CD4-positive, alpha-beta memory T cell (primary cell): ENCODE measurements around the gene CYBRD1. TPM values are rescaled to one million over a fixed set of nuclear protein-coding genes. Genes with fewer than 3 reads are reported as not detected.
A peak's percentile ranks its signal among the peaks of the same experiment; 100 is the strongest.

Source experiments
- CTCF ChIA-PET: fragments of 350-600 bp; sonication (Branson Sonifier 250); formaldehyde crosslinking; loops from one replicate; lab custom pipeline; 2021; ENCODE audit warnings: inconsistent platforms; ENCODE audit not compliant: partially characterized antibody; lab: Charles Lee
- POLR2A ChIA-PET: fragments of 350-600 bp; sonication (Branson Sonifier 250); formaldehyde crosslinking; loops from one replicate; lab custom pipeline; 2021; ENCODE audit not compliant: partially characterized antibody; lab: Charles Lee
- DNase-seq, 5 donors: peaks; one replicate each; pipeline versions ENCODE4 v3.0.0 to v3.0.0-alpha.2; 2020 to 2022; ENCODE audit warnings: mixed read lengths in 1 of 5
- H3K27ac ChIP-seq: one replicate; pipeline ENCODE4 v1.7.0; 2013; ENCODE audit warnings: low read depth, low read length
- H3K27me3 ChIP-seq: 2 replicates; pipeline ENCODE4 v1.7.0; 2013; ENCODE audit warnings: mild to moderate bottlenecking, low read length, moderate library complexity; ENCODE audit not compliant: insufficient read depth
- H3K36me3 ChIP-seq: 2 replicates; pipeline ENCODE4 v1.7.0; 2013; ENCODE audit warnings: mild to moderate bottlenecking, low read length, moderate library complexity; ENCODE audit not compliant: insufficient read depth
- H3K4me1 ChIP-seq: 2 replicates; pipeline ENCODE4 v1.7.0; 2013; ENCODE audit warnings: mild to moderate bottlenecking, low read length, moderate library complexity; ENCODE audit not compliant: insufficient read depth
- H3K4me3 ChIP-seq, 2 donors: one replicate each; pipeline ENCODE4 v1.7.0; 2013; ENCODE audit warnings: low read length in 2 of 2, mild to moderate bottlenecking in 1 of 2
- H3K9me3 ChIP-seq, 2 donors: one replicate each; pipeline ENCODE4 v1.7.0; 2013; ENCODE audit warnings: low read length in 2 of 2, control low read depth in 1 of 2; ENCODE audit not compliant: control insufficient read depth in 1 of 2
- H3K27ac Mint-ChIP-seq, 7 donors: one replicate each; pipeline ENCODE4 v1.8.0; 2020 to 2021; ENCODE audit warnings: mixed read lengths in 7 of 7, mild to moderate bottlenecking in 6 of 7, inconsistent platforms in 3 of 7, moderate library complexity in 3 of 7
- H3K27me3 Mint-ChIP-seq, 2 donors: one replicate each; pipeline ENCODE4 v1.8.0; 2020 to 2021; ENCODE audit warnings: mixed read lengths in 2 of 2
- H3K36me3 Mint-ChIP-seq, 2 donors: one replicate each; pipeline ENCODE4 v1.8.0; 2020 to 2021; ENCODE audit warnings: mixed read lengths in 2 of 2, inconsistent platforms in 1 of 2, mild to moderate bottlenecking in 1 of 2
- H3K4me1 Mint-ChIP-seq, 4 donors: one replicate each; pipeline ENCODE4 v1.8.0; 2020 to 2021; ENCODE audit warnings: mixed read lengths in 4 of 4, mild to moderate bottlenecking in 1 of 4
- H3K4me3 Mint-ChIP-seq, 8 donors: one replicate each; pipeline ENCODE4 v1.8.0; 2020 to 2021; ENCODE audit warnings: mixed read lengths in 8 of 8, mild to moderate bottlenecking in 7 of 8, moderate library complexity in 6 of 8, inconsistent platforms in 3 of 8
- H3K9me3 Mint-ChIP-seq, 8 donors: one replicate each; pipeline ENCODE4 v1.8.0; 2020 to 2021; ENCODE audit warnings: mixed read lengths in 8 of 8, mild to moderate bottlenecking in 5 of 8, inconsistent platforms in 3 of 8, moderate library complexity in 1 of 8
- intact Hi-C: fragments of 100-400 bp; cut with micrococcal nuclease; formaldehyde crosslinking; loops from one replicate; pipeline ENCODE4 v1.15.1; 2023
- polyA plus RNA-seq, 2 donors: library from polyadenylated mRNA; unstranded; fragments of 300-500 nt; fragmentation: Illumina TruSeq; gene quantifications; one replicate each; pipeline ENCODE4 v1.2.3, GENCODE V29; 2021
- total RNA-seq, 2 experiments: library from RNA; stranded (reverse); gene quantifications; one replicate each; pipeline ENCODE4 v1.2.3, GENCODE V29; 2021

The CYBRD1 gene
- total and polyA plus RNA-seq, 4 experiments from 2014 or later: 0.59 to 1.6 (median 0.87) TPM

- Histone ChIP-seq H3K9me3 (no peaks in the 10 kb centered on the region), H3K27me3 (no peaks in the 10 kb centered on the region), H3K36me3 (no peaks in the 10 kb centered on the region), H3K4me1 (no peaks in the 10 kb centered on the region), H3K4me3 (no peak overlapping the region), H3K27ac (no peak overlapping the region)
- Mint-ChIP-seq H3K36me3 (no peaks in the 10 kb centered on the region), H3K27me3 (peaks cover 0 to 9% of the 10 kb centered on the region in 2 donors), H3K9me3 (peaks cover 0 to 7% (median 2%) of the 10 kb centered on the region in 8 donors), H3K27ac (no peak overlapping the region), H3K4me3 (no peak overlapping the region), H3K4me1 (peaks cover 0 to 4% (median 2%) of the 10 kb centered on the region in 4 donors)
- ChIA-PET CTCF (interaction anchor here (0.7 kb wide), 1 partner anchor 16 kb away, joined by 3 read pairs; no protein-coding TSS in a partner anchor), POLR2A (no interaction called here)
- no peak for DNase-seq
- intact Hi-C loops: no loop called here
These were observed 73.2 kb downstream of the CYBRD1 start for GRCh38 chr2:171595456-171595855.

GRCh38 chr2:171595896-171596295 lies 73.6 kb downstream of the CYBRD1 start:
- ChIA-PET CTCF (interaction anchor here (0.7 kb wide), 1 partner anchor 16 kb away, joined by 3 read pairs; no protein-coding TSS in a partner anchor), POLR2A (no interaction called here)
- Histone ChIP-seq H3K4me1 (no peaks in the 10 kb centered on the region), H3K4me3 (no peak overlapping the region), H3K36me3 (no peaks in the 10 kb centered on the region), H3K9me3 (no peaks in the 10 kb centered on the region), H3K27ac (no peak overlapping the region), H3K27me3 (no peaks in the 10 kb centered on the region)
- intact Hi-C loops: no loop called here
- Mint-ChIP-seq H3K4me3 (no peak overlapping the region), H3K27ac (peak overlapping the region in 1 of 7 donors; percentile 11), H3K27me3 (peaks cover 0 to 9% of the 10 kb centered on the region in 2 donors), H3K36me3 (no peaks in the 10 kb centered on the region), H3K4me1 (peaks cover 0 to 4% (median 2%) of the 10 kb centered on the region in 4 donors), H3K9me3 (peaks cover 0 to 4% (median 0%) of the 10 kb centered on the region in 8 donors)
- no peak for DNase-seq

DNA sequence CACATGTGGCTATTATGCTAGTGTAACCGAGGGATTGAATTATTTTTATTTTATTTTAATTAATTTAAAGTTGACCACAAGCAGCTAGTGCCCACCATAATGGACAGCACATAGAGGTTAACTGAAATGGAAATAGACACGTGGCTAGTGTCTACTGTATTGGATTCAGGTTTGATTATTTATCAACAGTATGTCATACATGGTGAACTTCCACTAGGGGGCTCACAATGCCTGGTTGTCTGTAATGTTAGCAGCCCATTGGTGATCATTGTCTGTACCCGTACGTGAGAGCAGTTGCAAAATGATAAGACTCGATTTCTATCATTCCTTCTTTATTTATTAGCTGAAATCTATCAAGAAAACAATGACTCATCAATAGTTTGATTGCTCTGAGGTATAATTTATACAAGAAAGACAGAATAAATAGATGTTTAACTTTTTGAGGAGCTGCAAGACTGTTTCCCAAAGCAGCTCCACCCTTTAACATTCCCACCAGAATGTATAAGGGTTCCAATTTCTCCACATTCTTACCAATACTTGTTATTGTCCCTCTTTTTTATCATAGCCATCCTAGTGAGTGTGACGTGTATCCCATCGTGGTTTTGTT lies 76.5 kb downstream of the CYBRD1 start:
- H3K27ac Mint-ChIP-seq: no peak overlapping the region
- DNase-seq: peak; percentile 44 to 60 (median 54)

GRCh38 chr2:171600126-171600525 lies 77.9 kb downstream of the CYBRD1 start:
- H3K4me3 Mint-ChIP-seq: no peak overlapping the region
- DNase-seq: no peak
- no peaks in the 10 kb centered on the region for H3K27me3 ChIP-seq
- no peaks in the 10 kb centered on the region for H3K36me3 Mint-ChIP-seq
- H3K4me3 ChIP-seq: no peak overlapping the region
- H3K27ac Mint-ChIP-seq: no peak overlapping the region
- H3K9me3 ChIP-seq: no peaks in the 10 kb centered on the region
- H3K4me1 ChIP-seq: no peaks in the 10 kb centered on the region
- CTCF ChIA-PET: interaction anchor here (0.7 to 4.4 kb wide), 8 partner anchors 11 to 884 kb away, joined by 3 to 30 read pairs (median 5); no protein-coding TSS in a partner anchor
- no peak overlapping the region for H3K27ac ChIP-seq
- no peaks in the 10 kb centered on the region for H3K9me3 Mint-ChIP-seq
- intact Hi-C loops: no loop called here
- peaks cover 0 to 4% (median 2%) of the 10 kb centered on the region in 4 donors for H3K4me1 Mint-ChIP-seq
- peaks cover 0 to 5% of the 10 kb centered on the region in 2 donors for H3K27me3 Mint-ChIP-seq
- POLR2A ChIA-PET: interaction anchor here (0.5 kb wide), 1 partner anchor 75 kb away, joined by 3 read pairs; no protein-coding TSS in a partner anchor
- no peaks in the 10 kb centered on the region for H3K36me3 ChIP-seq

More for the DNA sequence above, 76.5 kb downstream of the CYBRD1 start:
- H3K4me1 Mint-ChIP-seq: peaks cover 0 to 4% (median 2%) of the 10 kb centered on the region in 4 donors
- no peaks in the 10 kb centered on the region for H3K4me1 ChIP-seq
- no peak overlapping the region for H3K27ac ChIP-seq
- H3K27me3 Mint-ChIP-seq: peaks cover 0 to 2% of the 10 kb centered on the region in 2 donors
- no peak overlapping the region for H3K4me3 ChIP-seq
- CTCF ChIA-PET: interaction anchor here (0.7 to 4.4 kb wide), 14 partner anchors 9 to 995 kb away, joined by 3 to 30 read pairs (median 4); no protein-coding TSS in a partner anchor
- peak overlapping the region in 1 of 8 donors; percentile 47 for H3K4me3 Mint-ChIP-seq
- POLR2A ChIA-PET: no interaction called here
- no peaks in the 10 kb centered on the region for H3K9me3 ChIP-seq
- H3K27me3 ChIP-seq: no peaks in the 10 kb centered on the region
- no peaks in the 10 kb centered on the region for H3K36me3 ChIP-seq
- H3K9me3 Mint-ChIP-seq: no peaks in the 10 kb centered on the region
- H3K36me3 Mint-ChIP-seq: no peaks in the 10 kb centered on the region
- intact Hi-C loops: loop anchor here (1.0 to 2.0 kb wide), 5 partner anchors 506 to 1111 kb away; no protein-coding TSS in a partner anchor

DNA sequence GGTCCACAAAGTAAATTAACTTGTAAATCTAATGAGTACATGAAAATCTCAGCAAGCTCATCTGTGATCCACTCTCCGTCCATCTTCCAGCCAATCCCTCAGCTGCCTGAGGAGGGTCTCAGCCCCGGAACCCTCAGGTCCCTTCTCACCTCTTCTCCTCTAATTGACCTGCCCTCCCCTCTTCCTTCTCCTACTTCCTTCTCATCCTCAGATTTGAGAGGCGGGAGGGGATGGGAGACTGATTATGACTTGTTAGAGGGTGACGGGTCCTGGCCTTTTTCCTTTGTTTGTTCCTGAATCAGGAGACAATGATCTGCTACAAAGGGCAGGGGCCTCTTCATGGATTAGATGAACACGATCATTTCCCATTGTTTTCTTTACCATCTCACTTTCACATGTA lies 80.1 kb downstream of the CYBRD1 start:
- intact Hi-C loops: no loop called here

More for the DNA sequence above, 80.1 kb downstream of the CYBRD1 start:
- ChIA-PET CTCF (interaction anchor here (0.6 to 2.6 kb wide), 4 partner anchors 14 to 513 kb away, joined by 3 to 9 read pairs (median 3); no protein-coding TSS in a partner anchor), POLR2A (no interaction called here)
- Histone ChIP-seq H3K4me3 (no peak overlapping the region), H3K9me3 (no peaks in the 10 kb centered on the region), H3K36me3 (no peaks in the 10 kb centered on the region), H3K4me1 (no peaks in the 10 kb centered on the region), H3K27me3 (no peaks in the 10 kb centered on the region), H3K27ac (no peak overlapping the region)
- DNase-seq: no peak
- Mint-ChIP-seq H3K4me1 (peaks cover 0 to 4% (median 2%) of the 10 kb centered on the region in 4 donors), H3K4me3 (no peak overlapping the region), H3K36me3 (no peaks in the 10 kb centered on the region), H3K9me3 (no peaks in the 10 kb centered on the region), H3K27me3 (peaks cover 3 to 5% of the 10 kb centered on the region in 2 donors), H3K27ac (no peak overlapping the region)

Other genes with a start within 250 kb of the CYBRD1 start
- gene METTL8, start 88.5 kb upstream of the CYBRD1 start, total RNA-seq: 10 to 100 TPM; 17.5 to 19.2 TPM
- gene METTL8, start 88.5 kb upstream of the CYBRD1 start, polyA plus RNA-seq: 10 to 100 TPM; 11.2 to 22.1 TPM
- gene DCAF17, start 88.2 kb upstream of the CYBRD1 start, total RNA-seq: 10 to 100 TPM; 26.6 to 30.3 TPM
- 10 to 100 TPM; 11.3 to 12.3 TPM for gene DCAF17, start 88.2 kb upstream of the CYBRD1 start, polyA plus RNA-seq
- gene DYNC1I2, start 165.0 kb downstream of the CYBRD1 start, total RNA-seq: 10 to 100 TPM; 50.2 to 50.3 TPM
- gene DYNC1I2, start 165.0 kb downstream of the CYBRD1 start, polyA plus RNA-seq: 10 to 100 TPM; 31.2 to 35.9 TPM